Measurements from ENCODE around the gene ZFP82. TPM values are rescaled to one million over a fixed set of nuclear protein-coding genes. Genes with fewer than 3 reads are reported as not detected.

The ZFP82 gene
- total RNA-seq, 1 donor from 2014 or later = 1.3 TPM

- no peak overlapping the region for H3K27ac ChIP-seq
- no peak for DNase-seq (ENCODE audit: low spot score in 2 of 2)
- peaks cover 22 to 26% of the 10 kb centered on the region in 2 donors for H3K36me3 ChIP-seq
- peaks cover 8 to 47% of the 10 kb centered on the region in 2 donors for H3K9me3 ChIP-seq
- no peaks in the 10 kb centered on the region for H3K27me3 ChIP-seq
- no peaks in the 10 kb centered on the region for H3K4me1 ChIP-seq
- no peak overlapping the region for H3K4me3 ChIP-seq
- no peak for TF ChIP-seq CTCF (IDR thresholded peaks at IDR 0.05)
- intact Hi-C loops (cut with DNase I) = no loop called here
Observed at GRCh38 chr19:36371886-36372285, 46.6 kb downstream of the ZFP82 start.

- Histone ChIP-seq H3K4me1 (no peaks in the 10 kb centered on the region), H3K27ac (no peak overlapping the region), H3K27me3 (no peaks in the 10 kb centered on the region), H3K4me3 (no peak overlapping the region), H3K36me3 (peaks cover 75 to 91% of the 10 kb centered on the region in 2 donors), H3K9me3 (peaks cover 4% of the 10 kb centered on the region in 2 donors)
- no peak for DNase-seq (ENCODE audit: low spot score in 2 of 2)
- TF ChIP-seq CTCF (IDR thresholded peaks at IDR 0.05) = no peak
- intact Hi-C loops (cut with DNase I) = no loop called here
Observed at GRCh38 chr19:36363845-36364244, 54.6 kb downstream of the ZFP82 start.

Other genes with a start within 250 kb of the ZFP82 start
- gene ZNF565, start 204.0 kb downstream of the ZFP82 start, total RNA-seq = 1.9 TPM
- 21.2 TPM for gene ZNF146, start 203.5 kb downstream of the ZFP82 start, total RNA-seq
- 1.2 TPM for gene ZFP14, start 39.4 kb downstream of the ZFP82 start, total RNA-seq
- 9.9 TPM for gene ZNF566, start 70.9 kb upstream of the ZFP82 start, total RNA-seq
- 2.1 TPM for gene ZNF260, start 109.6 kb upstream of the ZFP82 start, total RNA-seq
- 3.8 TPM for gene ZNF529, start 154.6 kb upstream of the ZFP82 start, total RNA-seq
- 0.32 TPM for gene ZNF382, start 186.7 kb upstream of the ZFP82 start, total RNA-seq
- gene ZNF461, start 248.2 kb upstream of the ZFP82 start, total RNA-seq = not detected